ENCODE data around the gene DIPK1B. TPM values are rescaled to one million over a fixed set of nuclear protein-coding genes. Genes with fewer than 3 reads are reported as not detected.

Gene DIPK1B
- total and polyA plus RNA-seq, 2 donors (not counting 3 experiments of a cell fraction or from before 2014, with no cell fraction given): 253 to 441 TPM

DNA sequence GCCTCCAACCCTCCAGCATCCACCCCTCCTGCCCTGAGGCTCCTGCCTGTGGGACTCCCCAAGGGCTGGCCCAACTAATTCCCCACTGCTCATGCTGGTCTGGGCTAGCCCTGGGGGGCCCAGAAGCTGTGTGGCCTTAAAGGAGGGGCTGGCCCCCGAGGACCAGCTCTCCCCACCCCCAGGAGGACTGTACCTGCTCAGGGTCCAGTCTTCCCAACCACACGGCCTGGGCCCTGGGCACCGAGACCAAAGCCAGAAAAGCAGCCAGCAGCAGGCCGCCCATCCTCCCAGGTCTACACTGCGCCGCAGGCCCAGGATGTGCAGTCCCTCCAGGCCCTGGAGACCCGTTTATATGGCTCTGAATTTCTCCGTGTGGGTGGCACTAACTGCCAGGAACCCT, 35.8 kb downstream of the DIPK1B start, which contains the start of gene LCN6:
TSS of gene LCN6 (minus strand) at position 325 of the 400 bp plus-strand sequence. CDS start at position 283, 42 bp downstream.
- H3K9ac ChIP-seq (replicated peaks; ENCODE audit: extremely low read depth, insufficient read depth, low read length): no peak within 1 kb of the TSS
- no peak within 1 kb of the TSS for H3K27ac ChIP-seq (ENCODE audit: insufficient read depth, low read depth, low read length)
- no peak within 1 kb of the TSS for H3K4me2 ChIP-seq (ENCODE audit: insufficient read depth, low read length)
- dilution Hi-C loops (cut with MboI; ENCODE audit: extremely low pct_ligation_motif_present, low sequenced_read_pairs) (no loop called here), intact Hi-C loops (cut with micrococcal nuclease) (no loop called here)
- H3K4me1 ChIP-seq (ENCODE audit: control insufficient read depth, extremely low read depth, insufficient read depth, low read length): no peaks in the 10 kb centered on the region
- H2AFZ ChIP-seq (ENCODE audit: low read depth, low read length): no peak within 1 kb of the TSS
- no peaks in the 10 kb centered on the region for H3K9me3 ChIP-seq (replicated peaks; ENCODE audit: control insufficient read depth, insufficient read depth, low read length)
- DNase-seq (ENCODE audit: low read depth, low spot score): no peak
- H3K79me2 ChIP-seq (ENCODE audit: control insufficient read depth, insufficient read depth, low read length): no peaks in the 10 kb centered on the region
- H3K36me3 ChIP-seq (ENCODE audit: control insufficient read depth in 2 of 2, extremely low read depth in 1 of 2, insufficient read depth in 2 of 2, low read length in 2 of 2): no peaks in the 10 kb centered on the region
- H4K20me1 ChIP-seq (replicated peaks; ENCODE audit: control insufficient read depth, extremely low read depth, insufficient read depth, low read length): no peaks in the 10 kb centered on the region
- POLR2A ChIA-PET: no interaction called here
- no peak within 1 kb of the TSS for H3K4me3 ChIP-seq (replicated peaks in 1 of 3; ENCODE audit: insufficient read depth in 1 of 3, low read depth in 1 of 3, low read length in 3 of 3)
- no TSS peak for BruUV-seq (replicated peaks)
- peaks cover 3 to 5% of the 10 kb centered on the region in 2 experiments for H3K27me3 ChIP-seq (ENCODE audit: control insufficient read depth in 2 of 2, insufficient read depth in 2 of 2, low read length in 2 of 2)
- CTCF ChIA-PET: no interaction called here
- FAIRE-seq: no peak
- H3K9me1 ChIP-seq (replicated peaks; ENCODE audit: control insufficient read depth, extremely low read depth, insufficient read depth, low read length): no peaks in the 10 kb centered on the region
- TF ChIP-seq POLR2AphosphoS5 (IDR thresholded peaks at IDR 0.05; ENCODE audit: insufficient read depth, low read depth, low read length) (no peak), FOS (IDR thresholded peaks at IDR 0.05; ENCODE audit: borderline replicate concordance, insufficient read depth, low read length) (no peak), JUN (IDR thresholded peaks at IDR 0.05; ENCODE audit: borderline replicate concordance, insufficient read depth, insufficient read length, low read depth) (no peak), GATA2 (IDR thresholded peaks at IDR 0.05; ENCODE audit: insufficient read depth, insufficient read length, low read depth, low read length) (no peak), POLR2A (IDR thresholded peaks at IDR 0.05; ENCODE audit: low read depth, low read length) (no peak), MYC (IDR thresholded peaks at IDR 0.05; ENCODE audit: low read depth, low read length) (no peak), EZH2 (IDR thresholded peaks at IDR 0.05; ENCODE audit: borderline replicate concordance, low read depth, low read length, severe bottlenecking) (no peak)
- TF ChIP-seq, protein P1, sequence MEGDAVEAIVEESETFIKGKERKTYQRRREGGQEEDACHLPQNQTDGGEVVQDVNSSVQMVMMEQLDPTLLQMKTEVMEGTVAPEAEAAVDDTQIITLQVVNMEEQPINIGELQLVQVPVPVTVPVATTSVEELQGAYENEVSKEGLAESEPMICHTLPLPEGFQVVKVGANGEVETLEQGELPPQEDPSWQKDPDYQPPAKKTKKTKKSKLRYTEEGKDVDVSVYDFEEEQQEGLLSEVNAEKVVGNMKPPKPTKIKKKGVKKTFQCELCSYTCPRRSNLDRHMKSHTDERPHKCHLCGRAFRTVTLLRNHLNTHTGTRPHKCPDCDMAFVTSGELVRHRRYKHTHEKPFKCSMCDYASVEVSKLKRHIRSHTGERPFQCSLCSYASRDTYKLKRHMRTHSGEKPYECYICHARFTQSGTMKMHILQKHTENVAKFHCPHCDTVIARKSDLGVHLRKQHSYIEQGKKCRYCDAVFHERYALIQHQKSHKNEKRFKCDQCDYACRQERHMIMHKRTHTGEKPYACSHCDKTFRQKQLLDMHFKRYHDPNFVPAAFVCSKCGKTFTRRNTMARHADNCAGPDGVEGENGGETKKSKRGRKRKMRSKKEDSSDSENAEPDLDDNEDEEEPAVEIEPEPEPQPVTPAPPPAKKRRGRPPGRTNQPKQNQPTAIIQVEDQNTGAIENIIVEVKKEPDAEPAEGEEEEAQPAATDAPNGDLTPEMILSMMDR (IDR thresholded peaks at IDR 0.05; ENCODE audit: extremely low read depth in 1 of 2, insufficient read depth in 1 of 2, low read depth in 1 of 2, low read length in 2 of 2): no peak
- TF ChIP-seq, protein P2, sequence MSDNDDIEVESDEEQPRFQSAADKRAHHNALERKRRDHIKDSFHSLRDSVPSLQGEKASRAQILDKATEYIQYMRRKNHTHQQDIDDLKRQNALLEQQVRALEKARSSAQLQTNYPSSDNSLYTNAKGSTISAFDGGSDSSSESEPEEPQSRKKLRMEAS (IDR thresholded peaks at IDR 0.05; ENCODE audit: insufficient read depth, insufficient read length): no peak
